T-helper 2 cell treated with Interferon-gamma antibody and Interleukin-4, amounts not matched to agents 5 μg/mL and 100 μg/mL, for 36 hours (primary cell): ENCODE measurements around the gene STAP1.

ENCODE experiments used
- DNase-seq: peaks from one replicate; pipeline ENCODE4 v3.0.0; 2021; ENCODE audit warnings: low spot score
- H3K27ac Mint-ChIP-seq: one replicate; pipeline ENCODE4 v1.8.0; 2021; ENCODE audit warnings: mild to moderate bottlenecking, mixed read lengths
- H3K27me3 Mint-ChIP-seq: one replicate; pipeline ENCODE4 v1.8.0; 2021; ENCODE audit warnings: low read depth, mixed read lengths
- H3K36me3 Mint-ChIP-seq: one replicate; pipeline ENCODE4 v1.8.0; 2021; ENCODE audit warnings: low read depth, mixed read lengths
- H3K4me1 Mint-ChIP-seq: one replicate; pipeline ENCODE4 v1.8.0; 2021; ENCODE audit warnings: low read depth, mixed read lengths
- H3K4me3 Mint-ChIP-seq: one replicate; pipeline ENCODE4 v1.8.0; 2022; ENCODE audit warnings: mild to moderate bottlenecking, moderate library complexity, mixed read lengths
- H3K9me3 Mint-ChIP-seq: one replicate; pipeline ENCODE4 v1.8.0; 2021; ENCODE audit warnings: mixed read lengths

STAP1 gene

GRCh38 chr4:67571975-67572374 lies 13.4 kb downstream of the STAP1 start:
- H3K9me3 Mint-ChIP-seq = no peaks in the 10 kb centered on the region
- no peak for DNase-seq
- no peaks in the 10 kb centered on the region for H3K27me3 Mint-ChIP-seq
- H3K36me3 Mint-ChIP-seq = peaks cover 51% of the 10 kb centered on the region
- H3K4me1 Mint-ChIP-seq = peaks cover 55% of the 10 kb centered on the region
- H3K4me3 Mint-ChIP-seq = no peak overlapping the region
- H3K27ac Mint-ChIP-seq = peak overlapping the region; percentile 71

- Mint-ChIP-seq H3K36me3 (peaks cover 49% of the 10 kb centered on the region), H3K4me3 (peak overlapping the region; percentile 56), H3K27ac (peak overlapping the region; percentile 71)
These were observed 14.7 kb downstream of the STAP1 start for GRCh38 chr4:67573193-67573592.

GRCh38 chr4:67575232-67576058 lies 16.9 kb downstream of the STAP1 start:
- H3K4me3 Mint-ChIP-seq = peak overlapping the region; percentile 66
- DNase-seq = no peak
- peaks cover 52% of the 10 kb centered on the region for H3K4me1 Mint-ChIP-seq

More at GRCh38 chr4:67573193-67573592, 14.7 kb downstream of the STAP1 start:
- peaks cover 52% of the 10 kb centered on the region for H3K4me1 Mint-ChIP-seq
- no peaks in the 10 kb centered on the region for H3K27me3 Mint-ChIP-seq
- DNase-seq = peak; percentile 28
- H3K9me3 Mint-ChIP-seq = no peaks in the 10 kb centered on the region

GRCh38 chr4:67576059-67576466 lies 17.5 kb downstream of the STAP1 start:
- Mint-ChIP-seq H3K4me3 (peak overlapping the region; percentile 66), H3K9me3 (no peaks in the 10 kb centered on the region), H3K36me3 (peaks cover 63% of the 10 kb centered on the region), H3K4me1 (peaks cover 58% of the 10 kb centered on the region), H3K27me3 (no peaks in the 10 kb centered on the region), H3K27ac (peak overlapping the region; percentile 82)
- no peak for DNase-seq

More at GRCh38 chr4:67575232-67576058, 16.9 kb downstream of the STAP1 start:
- H3K27ac Mint-ChIP-seq = peak overlapping the region; percentile 82
- no peaks in the 10 kb centered on the region for H3K27me3 Mint-ChIP-seq
- H3K36me3 Mint-ChIP-seq = peaks cover 62% of the 10 kb centered on the region
- H3K9me3 Mint-ChIP-seq = no peaks in the 10 kb centered on the region

GRCh38 chr4:67576538-67576937 lies 18.0 kb downstream of the STAP1 start:
- Mint-ChIP-seq H3K36me3 (peaks cover 63% of the 10 kb centered on the region), H3K9me3 (no peaks in the 10 kb centered on the region), H3K4me1 (peaks cover 62% of the 10 kb centered on the region), H3K27ac (no peak overlapping the region), H3K27me3 (no peaks in the 10 kb centered on the region), H3K4me3 (no peak overlapping the region)
- DNase-seq = no peak

GRCh38 chr4:67580577-67580976 lies 22.1 kb downstream of the STAP1 start:
- DNase-seq = no peak
- Mint-ChIP-seq H3K9me3 (no peaks in the 10 kb centered on the region), H3K36me3 (peaks cover 66% of the 10 kb centered on the region), H3K4me1 (peaks cover 43% of the 10 kb centered on the region), H3K27ac (peak overlapping the region; percentile 81), H3K27me3 (no peaks in the 10 kb centered on the region), H3K4me3 (peak overlapping the region; percentile 73)

- Mint-ChIP-seq H3K4me1 (peaks cover 38% of the 10 kb centered on the region), H3K9me3 (no peaks in the 10 kb centered on the region), H3K36me3 (peaks cover 69% of the 10 kb centered on the region), H3K4me3 (peak overlapping the region; percentile 73), H3K27me3 (no peaks in the 10 kb centered on the region), H3K27ac (peak overlapping the region; percentile 81)
- DNase-seq = peak; percentile 44
These were observed 22.8 kb downstream of the STAP1 start for GRCh38 chr4:67581208-67581857.

GRCh38 chr4:67581913-67582312 lies 23.4 kb downstream of the STAP1 start:
- H3K27me3 Mint-ChIP-seq = no peaks in the 10 kb centered on the region

GRCh38 chr4:67584496-67584895 lies 26.0 kb downstream of the STAP1 start:
- H3K36me3 Mint-ChIP-seq = peaks cover 69% of the 10 kb centered on the region
- H3K4me3 Mint-ChIP-seq = no peak overlapping the region
- H3K4me1 Mint-ChIP-seq = peaks cover 26% of the 10 kb centered on the region
- H3K9me3 Mint-ChIP-seq = no peaks in the 10 kb centered on the region
- no peak for DNase-seq
- peak overlapping the region; percentile 47 for H3K27ac Mint-ChIP-seq
- H3K27me3 Mint-ChIP-seq = no peaks in the 10 kb centered on the region

More at GRCh38 chr4:67581913-67582312, 23.4 kb downstream of the STAP1 start:
- Mint-ChIP-seq H3K36me3 (peaks cover 71% of the 10 kb centered on the region), H3K9me3 (no peaks in the 10 kb centered on the region), H3K27ac (peak overlapping the region; percentile 81), H3K4me1 (peaks cover 37% of the 10 kb centered on the region), H3K4me3 (peak overlapping the region; percentile 73)
- no peak for DNase-seq

- no peaks in the 10 kb centered on the region for H3K27me3 Mint-ChIP-seq
- peaks cover 10% of the 10 kb centered on the region for H3K4me1 Mint-ChIP-seq
- DNase-seq = no peak
- H3K27ac Mint-ChIP-seq = no peak overlapping the region
- peaks cover 70% of the 10 kb centered on the region for H3K36me3 Mint-ChIP-seq
- H3K4me3 Mint-ChIP-seq = no peak overlapping the region
- H3K9me3 Mint-ChIP-seq = no peaks in the 10 kb centered on the region
These were observed 28.6 kb downstream of the STAP1 start for GRCh38 chr4:67587156-67587555.

- H3K27ac Mint-ChIP-seq = no peak overlapping the region
- H3K27me3 Mint-ChIP-seq = no peaks in the 10 kb centered on the region
- no peaks in the 10 kb centered on the region for H3K4me1 Mint-ChIP-seq
- no peak for DNase-seq
- peaks cover 74% of the 10 kb centered on the region for H3K36me3 Mint-ChIP-seq
- peaks cover 14% of the 10 kb centered on the region for H3K9me3 Mint-ChIP-seq
- no peak overlapping the region for H3K4me3 Mint-ChIP-seq
These were observed 35.2 kb downstream of the STAP1 start for GRCh38 chr4:67593741-67594175.

GRCh38 chr4:67603310-67604028 lies 44.9 kb downstream of the STAP1 start:
- Mint-ChIP-seq H3K27me3 (no peaks in the 10 kb centered on the region), H3K4me1 (peaks cover 4% of the 10 kb centered on the region), H3K9me3 (peaks cover 32% of the 10 kb centered on the region), H3K27ac (no peak overlapping the region), H3K4me3 (no peak overlapping the region), H3K36me3 (peaks cover 78% of the 10 kb centered on the region)
- DNase-seq = no peak

GRCh38 chr4:67604029-67604381 lies 45.5 kb downstream of the STAP1 start:
- Mint-ChIP-seq H3K36me3 (peaks cover 76% of the 10 kb centered on the region), H3K4me3 (no peak overlapping the region), H3K4me1 (peaks cover 4% of the 10 kb centered on the region), H3K27ac (no peak overlapping the region), H3K27me3 (no peaks in the 10 kb centered on the region), H3K9me3 (peaks cover 27% of the 10 kb centered on the region)
- no peak for DNase-seq

- no peaks in the 10 kb centered on the region for H3K27me3 Mint-ChIP-seq
- no peak for DNase-seq
- peaks cover 79% of the 10 kb centered on the region for H3K36me3 Mint-ChIP-seq
These were observed 46.2 kb downstream of the STAP1 start for GRCh38 chr4:67604749-67605148.

More at GRCh38 chr4:67604749-67605148, 46.2 kb downstream of the STAP1 start:
- Mint-ChIP-seq H3K9me3 (peaks cover 25% of the 10 kb centered on the region), H3K27ac (no peak overlapping the region), H3K4me1 (peaks cover 4% of the 10 kb centered on the region), H3K4me3 (no peak overlapping the region)
